GM12801 (cell line): ENCODE data around the gene HBD.

Source experiments
- CTCF ChIP-seq: IDR thresholded peaks from one replicate; pipeline ENCODE4 v1.5.1; 2011; ENCODE audit warnings: control low read depth; ENCODE audit not compliant: insufficient read length; ENCODE audit errors: extremely low read depth

The HBD gene

GRCh38 chr11:5237420-5237819, 3.1 kb upstream of the HBD start:
- no peak for TF ChIP-seq CTCF

GRCh38 chr11:5235364-5236095, 1.2 kb upstream of the HBD start:
- no peak for TF ChIP-seq CTCF

- TF ChIP-seq CTCF, result no peak
Measured at GRCh38 chr11:5233307-5233706, 976 bp downstream of the HBD start.

GRCh38 chr11:5232821-5233220, 1.5 kb downstream of the HBD start:
- no peak for TF ChIP-seq CTCF

GRCh38 chr11:5232176-5232575, 2.1 kb downstream of the HBD start:
- TF ChIP-seq CTCF, result no peak

- TF ChIP-seq CTCF, result no peak
Measured at GRCh38 chr11:5231111-5231510, 3.2 kb downstream of the HBD start.

- TF ChIP-seq CTCF, result no peak
Measured at GRCh38 chr11:5230266-5230665, 4.0 kb downstream of the HBD start.
